Activated CD4-positive, alpha-beta T cell treated with anti-CD3 and anti-CD28 coated beads, Interleukin-2, amount 50 U/mL, for 16 hours (primary cell): ENCODE results near the gene WASHC1.
A peak's percentile ranks its signal among the peaks of the same experiment; 100 is the strongest.
"Not testable (repeated sequence)": the region's sequence is repeated elsewhere in the genome, so short reads cannot be mapped to it uniquely, and the experiment has no call there.

Experiments
- DNase-seq: peaks from one replicate; pipeline ENCODE4 v3.0.0-alpha.2; 2020

Gene WASHC1

GRCh38 chr9:11206-11605 lies 18.1 kb downstream of the WASHC1 start:
- peak; percentile 83 for DNase-seq

DNA sequence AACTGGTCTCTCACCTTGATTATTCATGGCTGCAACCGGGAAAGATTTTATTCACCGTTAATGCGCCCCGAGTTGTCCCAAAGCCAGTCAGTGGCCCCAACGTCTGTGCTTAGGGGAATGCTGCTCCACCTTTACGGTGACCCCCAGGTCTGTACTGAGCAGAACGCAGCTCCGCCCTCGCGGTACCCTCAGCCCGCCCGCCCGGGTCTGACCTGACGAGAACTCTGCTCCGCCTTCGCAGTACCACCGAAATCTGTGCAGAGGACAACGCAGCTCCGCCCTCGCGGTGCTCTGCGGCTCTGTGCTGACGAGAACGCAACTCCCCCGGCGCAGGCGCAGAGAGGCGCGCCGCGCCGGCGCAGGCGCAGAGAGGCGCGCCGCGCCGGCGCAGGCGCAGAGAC lies 18.6 kb downstream of the WASHC1 start:
- not testable (repeated sequence) for DNase-seq

- not testable (repeated sequence) for DNase-seq
Measured at GRCh38 chr9:10207-10606, 19.0 kb downstream of the WASHC1 start.
